Cardiac septum (tissue), 1 donor: ENCODE results near the gene ATP8A2. TPM values are rescaled to one million over a fixed set of nuclear protein-coding genes. Genes with fewer than 3 reads are reported as not detected.
"Not testable (repeated sequence)": the region's sequence is repeated elsewhere in the genome, so short reads cannot be mapped to it uniquely, and the experiment has no call there.

Source experiments
- DNase-seq: peaks from one replicate; pipeline ENCODE4 v3.0.0-alpha.2; 2020; ENCODE audit warnings: low spot score
- intact Hi-C: fragments of 100-400 bp; cut with DNase I; formaldehyde crosslinking; loops from one replicate; pipeline ENCODE4 v1.14.0; 2022
- total RNA-seq: library from RNA; stranded (reverse); fragmentation: NEBNext Ultra II Directional; extraction: Animal tissue kit (Norgen Biotek cat#: 25700); gene quantifications from one replicate; pipeline ENCODE4 v1.2.1, GENCODE V29; 2021
- donor health status: DM: no; HTN: no; CAD: no.

ATP8A2 gene
- total RNA-seq, 1 donor from 2014 or later: 0.08 TPM

DNA sequence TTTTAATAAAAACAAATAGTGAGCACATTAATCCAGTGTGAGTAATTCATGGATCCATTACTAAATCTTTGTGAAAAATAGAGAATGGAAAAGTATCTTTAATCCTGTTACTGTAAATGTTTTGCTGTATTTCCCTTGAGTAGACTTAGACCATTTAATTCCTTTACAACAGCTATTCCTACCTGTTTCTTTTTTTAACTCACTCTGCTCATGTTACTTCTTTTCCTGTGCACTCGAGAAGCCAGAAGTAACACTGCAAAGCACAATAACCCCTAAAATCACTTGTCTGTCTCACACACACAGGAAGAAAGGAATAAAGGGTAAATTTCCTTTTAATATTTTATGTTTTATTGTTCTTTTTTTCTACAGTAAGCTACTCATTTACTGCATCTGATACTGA is 435.8 kb downstream of the ATP8A2 start:
- no peak for DNase-seq
- intact Hi-C loops: no loop called here

- intact Hi-C loops: no loop called here
- DNase-seq: no peak
Measured at GRCh38 chr13:25811506-25811905, 439.7 kb downstream of the ATP8A2 start.

GRCh38 chr13:25816239-25816638 is 444.5 kb downstream of the ATP8A2 start:
- intact Hi-C loops: no loop called here
- no peak for DNase-seq

GRCh38 chr13:25819856-25820530 is 448.2 kb downstream of the ATP8A2 start:
- intact Hi-C loops: no loop called here
- no peak for DNase-seq

DNA sequence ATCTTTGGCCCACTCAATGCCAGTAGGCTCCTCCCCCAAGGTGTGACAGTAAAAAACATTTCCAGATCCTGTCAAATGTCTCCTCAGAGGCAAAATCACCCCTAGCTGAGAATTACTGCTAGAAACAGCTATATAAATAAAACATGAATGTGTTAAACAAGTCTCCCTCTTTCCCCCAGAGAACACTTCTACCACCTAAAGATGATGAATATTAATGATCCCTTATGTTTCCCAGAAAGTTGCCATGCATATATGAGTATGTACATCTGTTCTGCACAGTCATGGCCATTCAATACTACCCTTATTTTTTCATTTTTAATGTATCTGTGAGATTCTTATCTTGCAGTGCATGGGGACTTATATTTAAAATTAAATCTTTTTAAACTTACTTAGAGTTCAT is 450.0 kb downstream of the ATP8A2 start:
- DNase-seq: no peak
- intact Hi-C loops: no loop called here

GRCh38 chr13:25827221-25827620 is 455.4 kb downstream of the ATP8A2 start:
- not testable (repeated sequence) for DNase-seq
- intact Hi-C loops: loop anchor here (5.0 kb wide), 1 partner anchor 235 kb away; no protein-coding TSS in a partner anchor

DNA sequence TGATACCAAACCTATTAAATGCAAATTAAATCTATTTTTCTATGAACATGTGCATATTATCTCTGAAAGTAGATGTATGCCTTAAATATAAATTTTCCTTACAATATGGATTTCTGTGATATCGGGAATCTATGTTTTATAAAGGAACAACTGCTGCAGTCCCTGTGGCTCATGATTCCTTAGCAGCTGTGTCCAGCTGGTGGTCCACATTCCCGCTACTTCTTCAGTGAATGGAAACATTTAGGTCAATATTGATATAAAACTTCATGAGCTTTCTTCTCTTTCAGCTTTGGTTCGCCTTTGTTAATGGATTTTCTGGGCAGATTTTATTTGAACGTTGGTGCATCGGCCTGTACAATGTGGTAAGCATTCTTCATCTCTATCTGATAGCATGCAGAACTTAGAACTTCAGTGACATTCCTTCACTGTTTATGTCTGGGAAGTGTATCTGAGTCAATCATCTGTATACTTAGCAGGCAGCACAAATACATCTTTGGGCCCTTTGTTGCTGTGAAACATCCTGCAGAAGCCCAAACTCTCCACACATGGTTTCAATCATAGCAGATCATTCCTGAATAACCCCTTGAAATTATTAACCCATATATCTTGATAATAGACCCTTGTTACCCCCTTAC is 456.2 kb downstream of the ATP8A2 start:
- no peak for DNase-seq
- intact Hi-C loops: loop anchor here (5.0 kb wide), 1 partner anchor 234 kb away; no protein-coding TSS in a partner anchor

GRCh38 chr13:25833761-25834160 is 462.0 kb downstream of the ATP8A2 start:
- no peak for DNase-seq
- intact Hi-C loops: no loop called here

DNA sequence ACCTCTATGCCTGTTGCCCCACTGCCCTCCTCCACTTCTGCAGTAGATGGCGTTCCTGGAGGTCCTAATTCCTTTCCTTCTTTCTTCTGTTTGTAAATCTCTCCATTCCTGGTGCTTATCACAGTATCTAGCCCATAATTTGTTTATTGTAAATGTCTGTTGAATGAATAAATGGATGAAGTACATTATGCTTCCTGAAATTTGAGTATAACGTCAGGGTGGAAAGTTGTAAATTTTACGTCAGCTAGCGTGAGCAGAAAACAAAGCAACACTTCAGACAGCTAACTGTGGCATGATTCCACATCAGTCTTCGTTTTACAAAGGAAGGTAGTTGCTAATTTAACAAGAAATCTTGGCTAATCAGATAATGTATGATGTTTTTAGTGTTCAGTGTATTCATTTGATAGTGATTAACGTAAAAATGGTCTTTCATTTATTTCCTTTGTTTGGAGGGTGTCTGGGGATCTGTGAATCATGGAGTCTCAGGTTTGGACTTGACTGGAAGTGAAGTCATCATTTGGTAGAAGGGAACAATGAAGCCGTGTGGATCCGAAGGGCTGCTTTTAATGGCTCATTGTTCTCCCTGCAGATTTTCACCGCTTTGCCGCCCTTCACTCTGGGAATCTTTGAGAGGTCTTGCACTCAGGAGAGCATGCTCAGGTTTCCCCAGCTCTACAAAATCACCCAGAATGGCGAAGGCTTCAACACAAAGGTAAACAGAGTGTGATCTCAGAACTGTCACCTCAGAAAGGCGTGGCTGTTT is 465.0 kb downstream of the ATP8A2 start:
- DNase-seq: no peak
- intact Hi-C loops: no loop called here

- intact Hi-C loops: no loop called here
Measured at GRCh38 chr13:25839371-25839770, 467.6 kb downstream of the ATP8A2 start.

GRCh38 chr13:25840261-25840660 is 468.5 kb downstream of the ATP8A2 start:
- intact Hi-C loops: no loop called here
- no peak for DNase-seq

More at GRCh38 chr13:25839371-25839770, 467.6 kb downstream of the ATP8A2 start:
- DNase-seq: no peak

DNA sequence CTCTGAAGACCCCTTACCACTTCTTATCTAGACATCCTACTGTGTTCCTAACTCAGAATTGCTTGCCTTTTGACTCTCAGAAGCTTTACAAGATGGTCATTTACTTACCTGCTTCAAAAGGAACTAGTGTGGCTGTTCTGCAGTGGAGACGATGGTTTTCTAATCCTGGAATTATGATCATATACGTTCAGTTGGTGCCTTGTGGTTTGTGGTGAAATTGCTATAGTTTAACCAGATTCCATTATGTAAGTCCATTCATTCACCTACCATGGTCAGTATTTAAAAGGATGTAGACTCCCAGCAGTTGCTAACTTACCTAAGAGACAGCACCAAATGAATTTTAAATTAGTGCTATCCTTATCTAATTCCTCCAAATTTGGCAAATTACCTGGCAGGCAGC is 469.2 kb downstream of the ATP8A2 start:
- intact Hi-C loops: no loop called here
- DNase-seq: no peak

DNA sequence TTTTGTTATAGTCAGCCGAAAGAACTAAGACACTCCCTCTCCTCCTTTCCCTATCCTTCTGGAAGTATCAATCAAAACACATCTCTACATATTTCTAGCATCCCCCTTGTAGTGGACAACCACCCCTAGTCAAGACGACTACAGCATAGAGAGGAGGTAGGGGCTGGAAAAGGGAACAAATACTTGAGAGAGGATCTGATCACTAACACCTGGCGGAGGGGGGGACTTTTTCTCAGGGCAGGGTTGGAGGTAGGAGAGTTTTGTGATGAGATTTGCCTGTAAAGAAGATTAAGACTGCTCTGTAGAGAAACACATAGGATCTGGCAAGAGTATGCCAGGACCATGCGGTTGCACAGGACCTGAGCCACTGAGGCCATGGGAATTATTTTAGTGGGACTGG is 471.9 kb downstream of the ATP8A2 start:
- DNase-seq: no peak
- intact Hi-C loops: no loop called here

DNA sequence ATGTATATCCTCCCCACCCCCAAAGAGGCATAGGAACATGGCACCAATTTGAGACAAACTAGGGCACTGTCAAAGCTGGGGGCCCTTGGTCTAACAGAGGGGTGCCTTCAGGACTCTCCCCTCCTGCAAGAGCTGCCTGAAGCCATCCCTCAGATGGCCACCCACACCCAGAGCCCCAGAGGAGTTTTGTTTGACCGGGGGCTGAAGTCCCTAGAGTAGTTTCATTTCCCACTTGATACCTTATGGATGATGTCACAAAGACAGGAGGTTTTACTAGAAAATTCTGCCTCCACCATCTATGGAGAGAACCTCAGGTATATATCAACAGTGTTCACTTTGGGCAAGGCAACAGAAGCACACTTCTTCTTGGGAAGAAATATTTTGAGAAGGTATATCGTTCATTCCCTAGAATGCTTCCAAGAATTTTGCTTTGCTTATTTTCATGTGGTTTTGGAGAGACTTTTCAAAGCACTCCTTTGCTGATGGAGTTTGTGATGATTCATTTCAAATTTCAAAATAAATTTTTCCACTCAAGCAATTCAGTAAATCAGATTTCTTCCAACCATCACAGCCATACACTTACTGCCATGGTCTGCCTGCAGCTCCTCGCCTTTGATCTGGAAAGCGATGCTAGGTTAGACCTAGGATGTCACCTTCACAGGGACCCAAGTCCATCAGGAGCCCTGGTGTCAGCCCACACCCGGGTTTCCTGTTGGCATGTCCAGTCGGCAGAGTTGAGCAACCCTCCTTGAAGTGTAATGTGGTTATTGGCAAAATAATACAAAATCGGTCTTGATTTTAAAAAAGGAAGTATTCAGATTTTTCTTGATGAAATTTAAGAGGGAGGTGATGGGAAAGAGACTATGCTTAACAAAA is 473.0 kb downstream of the ATP8A2 start:
- DNase-seq: no peak
- intact Hi-C loops: no loop called here

- DNase-seq: no peak
- intact Hi-C loops: no loop called here
Measured at GRCh38 chr13:25846222-25846984, 474.6 kb downstream of the ATP8A2 start.

DNA sequence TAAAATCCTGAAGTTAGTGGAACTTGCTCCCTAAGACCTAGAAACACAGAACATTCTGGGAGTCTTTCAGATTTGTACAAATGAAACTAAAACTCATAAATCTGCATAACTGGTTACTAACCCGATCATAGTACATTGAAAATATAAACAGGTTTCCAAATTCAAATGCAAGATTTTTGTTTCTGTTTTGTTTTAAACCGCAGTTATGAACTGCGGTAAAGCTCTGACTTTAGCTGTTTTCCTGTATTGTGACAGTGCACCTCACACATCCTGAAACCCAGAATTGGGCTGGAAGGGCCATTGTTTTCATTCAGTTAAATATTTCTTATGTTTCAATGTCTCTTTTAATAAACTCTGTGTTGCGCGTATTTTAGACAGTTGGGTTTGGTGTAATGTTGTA is 475.4 kb downstream of the ATP8A2 start:
- DNase-seq: no peak
- intact Hi-C loops: no loop called here

GRCh38 chr13:25847635-25848626 is 476.2 kb downstream of the ATP8A2 start:
- intact Hi-C loops: no loop called here
- DNase-seq: no peak
